Activated CD4-positive, alpha-beta memory T cell treated with anti-CD3 and anti-CD28 coated beads for 36 hours (primary cell): ENCODE measurements around the gene ATXN10. TPM values are rescaled to one million over a fixed set of nuclear protein-coding genes. Genes with fewer than 3 reads are reported as not detected.
A peak's percentile ranks its signal among the peaks of the same experiment; 100 is the strongest.

Source experiments
- CTCF ChIA-PET: fragments of 350-600 bp; sonication (Branson Sonifier 250); formaldehyde crosslinking; loops from one replicate; lab custom pipeline; 2021; ENCODE audit warnings: antibody characterized with exemption, inconsistent platforms; lab: Charles Lee
- POLR2A ChIA-PET: fragments of 350-600 bp; sonication (Branson Sonifier 250); formaldehyde crosslinking; loops from one replicate; lab custom pipeline; 2021; ENCODE audit warnings: antibody characterized with exemption; lab: Charles Lee
- DNase-seq: peaks from one replicate; pipeline ENCODE4 v3.0.0-alpha.2; 2020
- H3K27ac Mint-ChIP-seq: one replicate; pipeline ENCODE4 v1.8.0; 2021; ENCODE audit warnings: mixed read lengths
- H3K27me3 Mint-ChIP-seq: one replicate; pipeline ENCODE4 v1.8.0; 2021; ENCODE audit warnings: mixed read lengths
- H3K36me3 Mint-ChIP-seq: one replicate; pipeline ENCODE4 v1.8.0; 2021; ENCODE audit warnings: mixed read lengths
- H3K4me1 Mint-ChIP-seq: one replicate; pipeline ENCODE4 v1.8.0; 2021; ENCODE audit warnings: low read depth, mixed read lengths
- H3K4me3 Mint-ChIP-seq: one replicate; pipeline ENCODE4 v1.8.0; 2021; ENCODE audit warnings: mild to moderate bottlenecking, mixed read lengths
- H3K9me3 Mint-ChIP-seq: one replicate; pipeline ENCODE4 v1.8.0; 2021; ENCODE audit warnings: mixed read lengths
- intact Hi-C: fragments of 100-400 bp; cut with micrococcal nuclease; formaldehyde crosslinking; loops from one replicate; pipeline ENCODE4 v1.15.1; 2023
- total RNA-seq, 2 experiments: library from RNA; stranded (reverse); gene quantifications; one replicate each; pipeline ENCODE4 v1.2.3, GENCODE V29; 2021

Gene ATXN10
- total RNA-seq, 2 experiments from 2014 or later = 88.6 to 89.9 TPM

- no peak overlapping the region for H3K27ac Mint-ChIP-seq
- ChIA-PET CTCF (no interaction called here), POLR2A (no interaction called here)
- intact Hi-C loops = no loop called here
- H3K36me3 Mint-ChIP-seq = peaks cover 48% of the 10 kb centered on the region
- no peak for DNase-seq
- no peak overlapping the region for H3K4me3 Mint-ChIP-seq
- H3K27me3 Mint-ChIP-seq = no peaks in the 10 kb centered on the region
- no peaks in the 10 kb centered on the region for H3K4me1 Mint-ChIP-seq
- H3K9me3 Mint-ChIP-seq = no peaks in the 10 kb centered on the region
These were observed 171.4 kb downstream of the ATXN10 start for GRCh38 chr22:45843031-45843430.

DNA sequence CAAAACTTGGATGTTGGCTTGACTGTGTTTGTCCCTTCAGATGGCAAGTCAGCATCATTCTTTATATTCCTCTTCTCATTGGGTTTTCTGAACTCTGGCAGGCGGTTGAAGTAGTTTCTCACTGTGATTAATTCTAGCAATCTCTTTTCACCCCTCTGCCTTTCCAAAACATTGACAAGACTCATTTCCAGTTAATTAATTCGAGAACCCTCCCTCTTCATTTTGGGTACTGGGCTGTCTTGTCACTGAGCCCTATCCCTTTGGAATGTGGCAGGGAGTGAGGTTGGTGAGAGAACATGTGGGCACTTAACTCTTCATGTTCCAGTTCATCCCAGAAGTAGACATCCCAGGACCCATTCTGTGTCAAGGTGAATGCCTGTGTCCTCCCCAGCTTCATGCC, 172.4 kb downstream of the ATXN10 start:
- intact Hi-C loops = no loop called here
- Mint-ChIP-seq H3K27ac (no peak overlapping the region), H3K4me3 (no peak overlapping the region), H3K27me3 (no peaks in the 10 kb centered on the region), H3K36me3 (peaks cover 57% of the 10 kb centered on the region), H3K9me3 (peaks cover 1% of the 10 kb centered on the region), H3K4me1 (no peaks in the 10 kb centered on the region)
- ChIA-PET CTCF (no interaction called here), POLR2A (no interaction called here)
- DNase-seq = no peak

DNA sequence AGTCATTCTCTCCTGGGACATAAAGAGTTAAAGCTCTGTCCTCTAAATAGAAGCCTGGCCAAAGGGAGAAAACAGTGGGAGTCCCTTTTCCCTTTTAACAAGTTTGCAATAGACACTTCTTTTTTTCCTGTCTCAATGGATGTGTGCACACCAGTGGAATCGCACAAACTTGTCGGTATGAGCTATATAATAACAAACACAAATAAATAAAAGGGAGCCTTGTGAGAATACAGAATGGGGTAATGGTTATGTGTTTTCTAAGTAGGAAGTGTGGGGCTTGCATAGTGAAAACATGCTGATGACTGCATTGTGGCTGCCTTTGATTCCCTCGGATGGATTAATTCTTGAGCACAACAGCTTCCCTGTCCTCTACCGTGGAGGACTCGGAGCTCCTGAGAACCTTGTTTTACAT, 173.4 kb downstream of the ATXN10 start:
- CTCF ChIA-PET = interaction anchor here (2.5 kb wide), 1 partner anchor 18 kb away, joined by 11 read pairs; no protein-coding TSS in a partner anchor
- POLR2A ChIA-PET = no interaction called here
- Mint-ChIP-seq H3K36me3 (peaks cover 66% of the 10 kb centered on the region), H3K9me3 (peaks cover 6% of the 10 kb centered on the region), H3K27ac (no peak overlapping the region), H3K4me3 (no peak overlapping the region), H3K27me3 (no peaks in the 10 kb centered on the region), H3K4me1 (no peaks in the 10 kb centered on the region)
- intact Hi-C loops = no loop called here
- no peak for DNase-seq

DNA sequence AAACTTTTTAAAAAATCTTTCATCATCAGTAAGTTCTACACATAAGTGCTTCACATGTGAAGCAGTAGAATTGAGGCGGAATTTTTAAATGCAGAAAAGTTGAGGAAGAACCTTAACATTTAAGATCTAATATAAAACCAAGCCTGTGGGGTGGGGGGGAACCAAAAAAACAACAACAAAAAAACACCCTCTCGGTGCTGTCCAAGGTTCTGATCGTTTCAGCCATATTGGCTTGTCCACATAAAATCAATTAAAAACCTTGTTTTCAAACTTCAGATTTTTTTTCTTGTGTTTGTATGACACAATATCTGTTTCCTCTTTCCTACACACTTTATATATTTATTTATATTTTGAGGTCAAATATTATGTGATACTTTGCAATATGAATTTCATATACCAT, 175.3 kb downstream of the ATXN10 start:
- Mint-ChIP-seq H3K36me3 (peaks cover 77% of the 10 kb centered on the region), H3K27me3 (no peaks in the 10 kb centered on the region), H3K4me3 (no peak overlapping the region), H3K4me1 (no peaks in the 10 kb centered on the region), H3K27ac (no peak overlapping the region), H3K9me3 (peaks cover 16% of the 10 kb centered on the region)
- no peak for DNase-seq
- POLR2A ChIA-PET = no interaction called here
- intact Hi-C loops = no loop called here
- CTCF ChIA-PET = interaction anchor here (1.0 to 2.5 kb wide), 2 partner anchors 16 to 17 kb away, joined by 3 to 11 read pairs; no protein-coding TSS in a partner anchor

DNA sequence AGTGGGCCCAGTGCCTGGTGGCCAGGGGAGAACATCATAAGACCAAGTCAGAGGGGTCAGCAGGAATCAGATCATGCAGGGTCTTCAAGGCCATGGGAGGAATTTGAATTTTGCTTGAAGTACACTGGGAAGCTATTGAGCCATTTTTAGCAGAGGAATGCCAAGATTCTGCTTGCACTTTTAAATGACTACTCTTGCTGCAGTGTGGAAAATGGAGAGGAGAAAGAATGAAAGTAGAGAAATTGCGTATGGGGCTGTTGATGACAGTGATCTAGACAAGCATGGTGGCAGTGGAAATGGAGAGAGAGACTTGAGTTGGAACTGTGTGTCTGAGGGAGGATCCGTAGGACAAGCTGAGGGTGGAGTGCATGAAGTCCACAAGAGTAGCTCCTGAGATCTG, 177.3 kb downstream of the ATXN10 start:
- intact Hi-C loops = no loop called here
- Mint-ChIP-seq H3K4me3 (no peak overlapping the region), H3K4me1 (no peaks in the 10 kb centered on the region), H3K27ac (no peak overlapping the region), H3K36me3 (peaks cover 81% of the 10 kb centered on the region), H3K9me3 (peaks cover 27% of the 10 kb centered on the region), H3K27me3 (no peaks in the 10 kb centered on the region)
- ChIA-PET POLR2A (no interaction called here), CTCF (interaction anchor here (1.1 kb wide), 1 partner anchor 21 kb away, joined by 3 read pairs; no protein-coding TSS in a partner anchor)
- no peak for DNase-seq

- H3K27me3 Mint-ChIP-seq = no peaks in the 10 kb centered on the region
- no peaks in the 10 kb centered on the region for H3K4me1 Mint-ChIP-seq
- no peak for DNase-seq
- no peak overlapping the region for H3K4me3 Mint-ChIP-seq
- H3K36me3 Mint-ChIP-seq = peaks cover 62% of the 10 kb centered on the region
- no peak overlapping the region for H3K27ac Mint-ChIP-seq
- ChIA-PET POLR2A (no interaction called here), CTCF (interaction anchor here (3.3 kb wide), 1 partner anchor 11 kb away, joined by 16 read pairs; no protein-coding TSS in a partner anchor)
- H3K9me3 Mint-ChIP-seq = peaks cover 27% of the 10 kb centered on the region
- intact Hi-C loops = no loop called here
These were observed 181.2 kb downstream of the ATXN10 start for GRCh38 chr22:45852826-45853225.

DNA sequence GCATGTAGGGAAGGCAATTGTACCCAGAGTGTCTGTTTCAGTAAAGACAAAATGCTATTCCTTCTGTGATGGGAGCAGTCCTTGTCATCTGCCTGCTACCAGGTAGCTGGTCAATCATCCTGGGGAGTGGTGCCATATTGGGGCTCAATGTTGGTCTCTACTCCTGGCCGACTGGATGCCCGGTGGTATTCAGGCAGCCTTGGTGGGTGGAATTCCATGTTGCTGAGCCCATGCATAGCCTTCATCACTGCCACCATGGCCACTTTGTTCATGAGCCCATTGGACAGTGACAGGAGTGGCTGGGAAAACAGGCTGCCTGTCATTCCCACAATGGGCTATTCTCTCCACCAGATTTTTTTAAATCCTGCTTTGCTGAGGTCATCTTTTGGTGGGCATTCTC, 184.3 kb downstream of the ATXN10 start:
- CTCF ChIA-PET = no interaction called here
- no peak overlapping the region for H3K27ac Mint-ChIP-seq
- DNase-seq = no peak
- H3K4me3 Mint-ChIP-seq = no peak overlapping the region
- no peaks in the 10 kb centered on the region for H3K27me3 Mint-ChIP-seq
- H3K36me3 Mint-ChIP-seq = peaks cover 38% of the 10 kb centered on the region
- H3K4me1 Mint-ChIP-seq = no peaks in the 10 kb centered on the region
- POLR2A ChIA-PET = no interaction called here
- H3K9me3 Mint-ChIP-seq = peaks cover 19% of the 10 kb centered on the region
- intact Hi-C loops = no loop called here

DNA sequence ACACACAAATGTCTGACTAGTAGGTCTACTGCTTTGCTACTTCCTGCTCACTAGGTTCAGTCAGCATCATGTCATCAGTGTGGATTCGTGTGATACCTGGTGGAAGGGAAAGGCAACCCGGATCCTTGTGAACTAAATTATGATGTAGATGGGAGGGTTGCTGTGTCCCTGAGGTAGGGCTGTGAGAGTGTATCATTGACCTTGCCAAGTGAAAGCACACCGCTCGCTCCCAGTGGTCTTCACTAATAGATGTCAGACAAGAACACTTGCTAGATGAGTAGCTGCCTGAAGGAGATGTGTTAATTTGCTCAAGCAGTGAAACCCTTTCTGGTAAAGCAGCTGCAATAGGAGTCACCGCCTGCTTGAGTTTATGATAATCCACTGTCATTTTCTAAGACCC, 185.9 kb downstream of the ATXN10 start:
- Mint-ChIP-seq H3K27ac (no peak overlapping the region), H3K4me1 (no peaks in the 10 kb centered on the region), H3K27me3 (no peaks in the 10 kb centered on the region), H3K36me3 (peaks cover 22% of the 10 kb centered on the region), H3K4me3 (no peak overlapping the region), H3K9me3 (peaks cover 6% of the 10 kb centered on the region)
- intact Hi-C loops = no loop called here
- ChIA-PET POLR2A (no interaction called here), CTCF (no interaction called here)
- DNase-seq = no peak

- H3K4me3 Mint-ChIP-seq = no peak overlapping the region
- H3K9me3 Mint-ChIP-seq = no peaks in the 10 kb centered on the region
- peaks cover 4% of the 10 kb centered on the region for H3K4me1 Mint-ChIP-seq
- peaks cover 16% of the 10 kb centered on the region for H3K36me3 Mint-ChIP-seq
- H3K27ac Mint-ChIP-seq = no peak overlapping the region
- ChIA-PET CTCF (no interaction called here), POLR2A (no interaction called here)
- no peak for DNase-seq
- H3K27me3 Mint-ChIP-seq = no peaks in the 10 kb centered on the region
- intact Hi-C loops = loop anchor here (10.0 kb wide), 1 partner anchor 215 kb away; no protein-coding TSS in a partner anchor
These were observed 187.9 kb downstream of the ATXN10 start for GRCh38 chr22:45859231-45860161.

DNA sequence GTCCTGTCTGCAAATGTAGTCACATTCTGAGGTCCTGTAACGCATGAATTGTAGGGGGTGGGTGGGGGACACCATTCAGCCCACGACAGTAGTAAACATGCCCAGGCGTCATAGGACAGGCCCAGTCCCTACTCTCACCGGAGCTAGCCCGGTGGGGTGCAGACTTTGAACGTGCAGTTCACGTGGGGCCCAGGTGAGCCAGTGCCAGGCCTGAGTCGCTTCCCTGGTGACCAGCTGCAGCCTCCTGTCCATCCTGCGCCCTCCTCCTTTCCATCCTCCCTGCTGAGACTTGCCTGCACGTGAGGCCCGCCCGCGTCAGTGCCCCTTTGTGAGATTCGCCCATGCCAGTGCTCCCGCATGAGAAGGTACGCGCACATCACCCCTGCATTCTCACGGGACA, 188.6 kb downstream of the ATXN10 start:
- H3K27ac Mint-ChIP-seq = no peak overlapping the region
- H3K36me3 Mint-ChIP-seq = peaks cover 9% of the 10 kb centered on the region
- ChIA-PET CTCF (no interaction called here), POLR2A (no interaction called here)
- intact Hi-C loops = loop anchor here (10.0 kb wide), 1 partner anchor 215 kb away; no protein-coding TSS in a partner anchor
- H3K4me1 Mint-ChIP-seq = peaks cover 5% of the 10 kb centered on the region
- no peak overlapping the region for H3K4me3 Mint-ChIP-seq
- DNase-seq = no peak
- no peaks in the 10 kb centered on the region for H3K9me3 Mint-ChIP-seq
- peaks cover 5% of the 10 kb centered on the region for H3K27me3 Mint-ChIP-seq

DNA sequence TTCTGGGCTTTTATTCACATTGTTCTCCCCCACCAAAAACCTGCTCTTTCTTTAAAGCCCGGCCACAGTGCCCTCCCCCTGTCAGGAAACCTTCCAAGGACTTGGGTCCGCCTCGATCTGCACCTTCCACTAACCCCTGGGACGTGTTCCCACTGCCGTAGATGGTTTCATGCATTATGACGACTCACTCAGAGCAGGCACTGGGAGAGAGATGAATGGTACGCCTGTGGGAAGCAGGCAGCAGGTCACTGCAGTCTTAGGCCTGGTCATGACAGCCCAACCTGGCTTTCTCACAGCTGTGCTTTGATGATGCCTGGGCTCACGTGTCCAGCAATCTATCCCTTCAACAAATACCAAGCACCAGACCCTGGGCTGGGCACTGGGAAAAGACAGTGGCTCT, 189.6 kb downstream of the ATXN10 start:
- no peaks in the 10 kb centered on the region for H3K9me3 Mint-ChIP-seq
- peaks cover 5% of the 10 kb centered on the region for H3K4me1 Mint-ChIP-seq
- CTCF ChIA-PET = interaction anchor here (3.0 to 3.4 kb wide), 2 partner anchors 217 to 256 kb away, joined by 12 to 38 read pairs; no protein-coding TSS in a partner anchor
- peaks cover 12% of the 10 kb centered on the region for H3K27me3 Mint-ChIP-seq
- DNase-seq = no peak
- POLR2A ChIA-PET = no interaction called here
- H3K4me3 Mint-ChIP-seq = no peak overlapping the region
- peaks cover 7% of the 10 kb centered on the region for H3K36me3 Mint-ChIP-seq
- intact Hi-C loops = loop anchor here (10.0 kb wide), 1 partner anchor 216 kb away; no protein-coding TSS in a partner anchor
- no peak overlapping the region for H3K27ac Mint-ChIP-seq

GRCh38 chr22:45863981-45864751, 192.5 kb downstream of the ATXN10 start:
- CTCF ChIA-PET = interaction anchor here (0.6 to 3.4 kb wide), 31 partner anchors 10 to 1593 kb away, joined by 3 to 38 read pairs (median 4); no protein-coding TSS in a partner anchor
- Mint-ChIP-seq H3K9me3 (no peaks in the 10 kb centered on the region), H3K27ac (no peak overlapping the region), H3K36me3 (peaks cover 4% of the 10 kb centered on the region), H3K27me3 (peaks cover 23% of the 10 kb centered on the region), H3K4me3 (no peak overlapping the region), H3K4me1 (peaks cover 5% of the 10 kb centered on the region)
- POLR2A ChIA-PET = no interaction called here
- intact Hi-C loops = loop anchor here (10.0 kb wide), 1 partner anchor 219 kb away; no protein-coding TSS in a partner anchor
- peak; percentile 80 for DNase-seq
